GM21717 (cell line): ENCODE results near the gene MRPL4.
"Not testable (repeated sequence)": the region's sequence is repeated elsewhere in the genome, so short reads cannot be mapped to it uniquely, and the experiment has no call there.

Source experiments
- ATAC-seq: cut with Tn5 transposase; IDR thresholded peaks from one replicate; pipeline ENCODE4 v1.9.1; 2021; ENCODE audit warnings: mild to moderate bottlenecking, moderate library complexity; ENCODE audit not compliant: unreplicated experiment

Gene MRPL4

DNA sequence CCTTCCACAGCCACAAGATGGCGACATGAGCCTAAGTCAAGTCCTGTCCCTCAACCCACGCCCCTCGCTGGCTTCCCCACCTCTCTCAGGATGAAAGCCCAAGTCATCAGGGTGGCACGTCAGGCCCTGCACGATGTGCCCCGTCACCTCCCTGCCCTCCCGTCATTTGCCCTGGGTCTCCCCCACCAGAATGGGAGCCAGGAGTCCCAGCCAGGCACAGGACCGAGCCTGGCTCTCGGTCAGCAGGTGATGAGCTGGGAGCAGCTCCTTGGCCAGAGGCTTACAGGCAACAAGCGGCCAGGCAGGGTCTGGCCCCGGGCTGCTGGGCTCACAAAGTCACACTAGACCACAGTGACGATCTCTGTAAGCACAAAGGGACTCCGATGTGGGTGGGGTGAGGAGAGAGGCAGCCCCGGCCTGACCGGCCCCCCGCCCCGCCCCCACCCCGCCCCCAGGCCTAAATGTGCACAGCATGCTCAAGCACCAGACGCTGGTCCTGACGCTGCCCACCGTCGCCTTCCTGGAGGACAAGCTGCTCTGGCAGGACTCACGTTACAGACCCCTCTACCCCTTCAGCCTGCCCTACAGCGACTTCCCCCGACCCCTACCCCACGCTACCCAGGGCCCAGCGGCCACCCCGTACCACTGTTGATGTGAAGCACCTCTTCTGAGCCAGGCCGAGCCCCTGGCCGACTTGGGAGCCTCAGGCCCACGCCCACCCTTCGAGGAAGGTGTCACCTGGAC is 7.3 kb downstream of the MRPL4 start:
- ATAC-seq, result no peak

DNA sequence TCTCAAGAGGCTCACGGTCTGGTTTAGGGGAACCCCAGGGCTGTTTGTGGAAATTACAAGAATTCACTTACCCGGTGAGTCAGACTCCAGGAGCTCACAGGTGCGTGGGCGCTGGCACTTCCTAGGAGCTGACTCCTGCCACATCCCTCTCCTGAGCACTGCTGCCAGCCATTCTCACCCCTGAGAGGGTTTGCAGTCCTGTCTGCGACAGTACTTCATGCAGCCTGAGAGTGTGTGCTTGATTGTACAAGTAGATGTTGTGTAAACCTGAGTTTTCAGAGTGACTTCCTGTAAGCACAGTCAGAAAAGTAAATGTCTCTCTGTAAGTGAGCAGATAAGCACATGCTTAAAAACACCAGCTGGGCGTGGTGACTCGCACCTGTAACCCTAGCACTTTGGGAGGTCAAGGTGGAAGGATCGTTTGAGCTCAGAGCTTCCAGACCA is 8.1 kb downstream of the MRPL4 start:
- ATAC-seq, result no peak

DNA sequence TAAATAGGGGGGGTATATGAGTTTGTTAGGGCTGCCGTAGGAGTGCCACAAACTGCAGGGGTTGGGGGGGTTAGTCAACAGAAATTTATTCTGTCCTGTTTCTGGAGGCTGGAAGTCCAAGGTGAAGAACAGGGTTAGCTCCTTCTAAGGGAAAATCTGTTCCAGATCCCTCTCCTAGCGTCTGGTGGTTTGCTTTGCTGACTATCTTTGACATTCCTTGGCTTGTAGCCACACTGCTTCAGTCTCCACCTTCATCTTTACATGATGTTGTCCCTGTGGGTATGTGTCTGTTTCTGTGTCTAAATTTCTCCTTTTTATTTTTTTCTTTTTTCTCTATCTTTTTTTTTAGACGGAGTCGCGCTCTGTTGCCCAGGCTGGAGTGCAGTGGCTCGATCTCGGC is 10.8 kb downstream of the MRPL4 start:
- no peak for ATAC-seq

DNA sequence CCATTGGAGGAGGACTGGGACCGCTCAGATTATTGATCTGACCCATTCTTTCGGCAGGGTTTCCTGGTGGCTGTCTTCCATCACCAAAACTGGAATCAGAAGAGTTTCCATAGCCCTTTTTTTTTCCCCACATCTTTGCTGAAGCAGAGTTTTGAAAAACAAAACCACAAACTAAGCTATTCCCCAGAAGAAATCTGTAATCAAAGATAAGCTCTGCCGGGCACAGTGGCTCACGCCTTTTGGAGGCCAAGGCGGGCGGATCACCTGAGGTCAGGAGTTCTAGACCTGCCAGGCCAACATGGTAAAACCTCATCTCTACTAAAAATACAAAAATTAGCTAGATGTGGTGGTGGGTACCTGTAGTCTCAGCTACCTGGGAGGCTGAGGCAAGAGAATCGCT is 14.7 kb downstream of the MRPL4 start:
- no peak for ATAC-seq

DNA sequence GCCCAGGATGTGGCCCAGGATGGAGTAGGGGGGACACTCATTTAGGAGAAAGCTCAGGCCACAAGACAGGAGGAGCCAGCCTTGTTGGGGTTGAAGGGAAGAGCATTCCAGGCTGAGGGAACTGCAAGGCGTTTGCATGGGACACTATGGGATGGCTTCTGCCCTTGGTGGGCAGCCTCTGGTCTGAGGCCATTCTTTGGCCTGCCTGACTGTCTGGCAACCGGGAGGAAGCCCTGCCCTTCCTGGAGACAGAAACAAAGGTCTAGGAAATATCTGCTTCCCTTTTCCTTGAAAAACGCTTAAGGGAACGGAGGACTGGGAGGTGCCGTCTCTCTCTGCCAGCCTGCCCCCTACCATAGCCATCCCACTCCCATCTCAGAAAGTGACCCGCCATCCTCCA is 16.1 kb downstream of the MRPL4 start:
- no peak for ATAC-seq

DNA sequence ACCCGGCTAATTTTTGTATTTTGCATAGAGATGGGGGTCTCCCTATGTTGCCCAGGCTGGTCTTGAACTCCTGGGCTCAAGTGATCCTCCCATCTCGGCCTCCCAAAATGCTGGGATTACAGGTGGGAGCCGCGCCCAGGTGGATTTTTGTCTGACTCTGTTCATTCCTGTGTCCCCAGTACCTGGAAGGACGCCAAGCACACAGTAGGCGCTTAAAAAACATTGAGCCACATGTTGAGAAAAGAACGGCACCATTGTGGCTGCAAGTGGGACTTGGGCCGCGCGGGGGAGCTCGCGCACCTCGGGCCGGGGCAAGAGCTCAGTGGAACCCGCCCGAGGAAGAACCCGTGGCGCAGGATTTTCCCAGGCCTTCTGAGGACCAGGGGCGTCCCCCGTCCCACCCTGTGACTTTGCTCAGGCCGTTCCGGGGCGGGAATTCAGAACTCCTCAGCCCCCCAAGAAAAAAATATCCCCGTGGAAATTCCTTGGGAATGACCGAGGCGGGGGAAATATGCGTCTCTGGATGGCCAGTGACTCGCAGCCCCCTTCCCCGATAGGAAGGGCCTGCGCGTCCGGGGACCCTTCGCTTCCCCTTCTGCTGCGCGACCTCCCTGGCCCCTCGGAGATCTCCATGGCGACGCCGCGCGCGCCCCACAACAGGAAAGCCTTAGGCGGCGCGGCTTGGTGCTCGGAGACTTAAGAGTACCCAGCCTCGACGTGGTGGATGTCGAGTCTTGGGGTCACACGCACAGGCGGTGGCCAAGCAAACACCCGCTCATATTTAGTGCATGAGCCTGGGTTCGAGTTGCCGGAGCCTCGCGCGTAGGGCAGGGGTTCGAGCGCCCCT is 17.5 kb downstream of the MRPL4 start:
- peak; percentile 34 for ATAC-seq

DNA sequence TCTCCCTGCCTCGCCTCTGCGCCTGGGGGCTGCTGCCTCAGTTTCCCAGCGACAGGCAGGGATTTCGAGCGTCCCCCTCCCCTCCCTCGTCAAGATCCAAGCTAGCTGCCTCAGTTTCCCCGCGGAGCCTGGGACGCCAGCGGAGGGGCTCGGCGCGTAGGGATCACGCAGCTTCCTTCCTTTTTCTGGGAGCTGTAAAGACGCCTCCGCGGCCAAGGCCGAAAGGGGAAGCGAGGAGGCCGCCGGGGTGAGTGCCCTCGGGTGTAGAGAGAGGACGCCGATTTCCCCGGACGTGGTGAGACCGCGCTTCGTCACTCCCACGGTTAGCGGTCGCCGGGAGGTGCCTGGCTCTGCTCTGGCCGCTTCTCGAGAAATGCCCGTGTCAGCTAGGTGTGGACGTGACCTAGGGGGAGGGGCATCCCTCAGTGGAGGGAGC is 18.2 kb downstream of the MRPL4 start:
- peak; percentile 33 for ATAC-seq

DNA sequence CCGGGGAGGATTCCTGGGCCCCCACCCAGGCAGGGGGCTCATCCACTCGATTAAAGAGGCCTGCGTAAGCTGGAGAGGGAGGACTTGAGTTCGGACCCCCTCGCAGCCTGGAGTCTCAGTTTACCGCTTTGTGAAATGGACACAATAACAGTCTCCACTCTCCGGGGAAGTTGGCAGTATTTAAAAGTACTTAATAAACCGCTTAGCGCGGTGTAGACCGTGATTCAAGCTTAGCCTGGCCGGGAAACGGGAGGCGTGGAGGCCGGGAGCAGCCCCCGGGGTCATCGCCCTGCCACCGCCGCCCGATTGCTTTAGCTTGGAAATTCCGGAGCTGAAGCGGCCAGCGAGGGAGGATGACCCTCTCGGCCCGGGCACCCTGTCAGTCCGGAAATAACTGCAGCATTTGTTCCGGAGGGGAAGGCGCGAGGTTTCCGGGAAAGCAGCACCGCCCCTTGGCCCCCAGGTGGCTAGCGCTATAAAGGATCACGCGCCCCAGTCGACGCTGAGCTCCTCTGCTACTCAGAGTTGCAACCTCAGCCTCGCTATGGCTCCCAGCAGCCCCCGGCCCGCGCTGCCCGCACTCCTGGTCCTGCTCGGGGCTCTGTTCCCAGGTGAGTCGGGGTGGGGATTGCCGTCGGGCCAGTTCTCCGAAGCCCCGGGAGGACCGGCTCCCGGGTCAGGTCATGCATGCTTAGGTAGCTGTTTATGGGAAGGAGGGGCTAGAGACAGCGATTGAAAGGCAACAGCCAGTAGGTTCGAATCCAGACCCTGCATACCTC is 18.8 kb downstream of the MRPL4 start, which contains the start of gene ICAM1:
Gene ICAM1, plus strand, starts transcription at position 505 of the 779 bp plus-strand sequence. Its CDS starts 40 bp downstream, at position 545.
- ATAC-seq, result peak; percentile 31

DNA sequence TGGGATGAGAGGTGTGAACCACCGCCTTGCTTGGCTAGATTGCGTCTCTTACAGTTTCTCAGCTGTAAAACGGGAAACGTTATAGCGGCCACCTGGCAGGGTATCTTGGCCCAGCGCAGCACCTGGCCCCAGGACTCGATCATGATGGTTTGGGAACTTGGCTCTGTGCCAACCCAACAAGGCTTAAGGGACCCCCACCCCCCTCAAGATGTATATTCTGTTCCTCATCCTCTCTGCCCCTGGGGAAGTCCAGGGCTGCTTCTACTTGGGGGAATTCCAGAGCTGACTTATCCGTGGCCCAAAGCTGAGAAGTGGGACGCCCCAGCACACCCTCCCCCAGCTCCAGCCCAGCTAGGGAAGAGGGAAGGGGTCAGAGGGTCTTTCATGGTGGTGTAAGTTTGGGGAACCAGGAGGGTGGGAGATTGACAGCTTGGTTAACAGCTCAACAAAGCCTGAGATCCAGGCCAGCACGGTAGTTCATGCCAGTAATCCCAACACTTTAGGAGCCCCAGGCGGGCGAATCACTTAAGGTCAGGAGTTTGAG is 19.6 kb downstream of the MRPL4 start:
- ATAC-seq, result peak; percentile 20

DNA sequence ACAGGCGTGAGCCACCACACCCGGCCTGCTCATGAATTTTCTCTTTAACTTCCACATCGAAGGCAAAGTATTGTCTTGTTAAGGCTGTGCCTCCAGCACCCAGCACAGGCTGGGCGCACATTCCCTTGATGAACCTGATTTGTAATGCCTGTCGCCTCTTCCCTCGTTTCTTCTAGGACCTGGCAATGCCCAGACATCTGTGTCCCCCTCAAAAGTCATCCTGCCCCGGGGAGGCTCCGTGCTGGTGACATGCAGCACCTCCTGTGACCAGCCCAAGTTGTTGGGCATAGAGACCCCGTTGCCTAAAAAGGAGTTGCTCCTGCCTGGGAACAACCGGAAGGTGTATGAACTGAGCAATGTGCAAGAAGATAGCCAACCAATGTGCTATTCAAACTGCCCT is 22.6 kb downstream of the MRPL4 start:
- no peak for ATAC-seq

DNA sequence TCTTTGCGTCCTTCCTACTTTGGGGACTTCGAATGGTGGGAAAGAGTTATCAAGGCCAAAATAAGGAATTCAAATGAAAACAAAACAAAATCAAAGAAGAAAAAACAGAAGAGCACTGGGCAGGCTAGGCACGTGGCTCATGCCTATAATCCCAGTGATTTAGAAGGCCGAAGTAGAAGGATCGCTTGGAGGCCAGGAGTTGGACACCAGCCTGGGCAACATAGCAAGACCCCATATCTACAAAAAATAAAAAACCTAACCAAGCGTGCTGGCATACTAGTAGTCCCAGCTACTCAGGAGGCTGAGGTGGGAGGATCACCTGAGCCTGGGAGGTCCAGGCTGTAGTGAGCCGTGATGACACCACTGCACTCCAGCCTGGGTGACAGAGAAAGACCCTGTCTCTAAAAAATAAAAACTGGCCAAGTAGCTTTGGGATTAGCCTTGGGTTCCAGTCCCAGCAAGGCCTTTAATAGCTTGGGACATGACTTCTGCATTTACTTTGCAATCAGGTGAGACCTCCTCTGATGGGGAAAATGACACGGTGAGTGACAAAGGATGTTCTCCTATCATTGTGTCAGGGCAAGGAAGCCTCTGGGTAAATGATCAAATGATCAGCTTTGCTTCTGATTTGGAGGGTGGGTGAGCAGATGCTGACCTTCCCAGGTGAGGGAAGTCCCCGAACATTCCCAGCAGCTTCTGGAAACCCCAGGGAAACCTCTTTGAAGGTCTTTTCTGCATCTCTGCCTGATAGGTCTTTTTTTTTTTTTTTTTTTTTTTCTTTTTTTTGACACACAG is 26.0 kb downstream of the MRPL4 start:
- ATAC-seq, result no peak

DNA sequence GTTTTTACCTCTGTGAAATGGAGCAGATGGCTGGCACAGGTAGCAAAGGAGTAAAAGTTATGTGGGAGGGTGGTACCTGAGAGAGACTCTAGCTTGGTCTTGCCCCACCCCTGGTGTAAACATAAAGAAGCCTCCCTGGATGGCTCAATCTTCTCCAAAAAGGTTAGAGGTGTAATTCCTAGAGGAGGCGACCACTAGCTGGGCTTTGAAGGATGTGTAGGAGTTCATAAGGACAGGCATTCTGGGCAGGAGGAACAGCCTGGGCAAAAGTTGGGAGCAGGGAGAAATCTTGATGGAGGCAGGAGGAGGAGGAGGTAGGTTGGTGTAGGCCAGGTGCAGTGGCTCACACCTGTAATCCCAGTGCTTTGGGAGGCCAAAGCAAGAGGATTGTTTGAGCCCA is 26.9 kb downstream of the MRPL4 start:
- no peak for ATAC-seq

DNA sequence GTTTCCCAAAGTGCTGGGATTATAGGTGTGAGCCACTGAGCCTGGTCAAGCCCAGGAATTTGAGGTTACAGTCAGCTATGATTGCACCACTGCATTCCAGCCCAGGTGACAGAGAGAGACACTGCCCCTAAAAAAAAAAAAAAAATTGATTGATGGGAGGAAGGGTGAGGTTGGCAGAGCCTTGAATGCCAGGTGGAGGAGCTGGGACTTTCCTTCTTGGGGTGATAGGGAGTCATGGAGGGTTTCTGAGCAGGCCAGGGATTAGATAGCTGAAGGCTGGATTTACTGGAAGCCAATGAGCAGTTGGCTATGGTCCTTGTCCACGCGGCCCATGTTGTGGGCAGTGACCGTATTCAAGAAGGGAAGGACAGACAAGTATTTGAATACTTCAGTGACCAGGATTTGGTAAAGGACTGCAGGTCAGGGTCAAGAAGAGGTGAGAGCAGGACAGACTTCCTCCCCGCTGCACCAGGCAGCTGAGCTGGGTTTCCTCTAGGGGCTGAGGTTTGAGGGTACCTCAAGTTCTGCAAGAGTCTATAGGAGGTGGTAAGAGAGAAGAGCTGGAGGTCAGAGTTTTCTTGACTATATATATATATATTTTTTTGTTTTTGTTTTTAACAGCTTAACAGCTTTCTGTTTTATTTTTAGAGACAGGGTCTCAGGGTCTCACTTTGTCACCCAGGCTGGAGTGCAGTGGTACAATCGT is 27.9 kb downstream of the MRPL4 start:
- no peak for ATAC-seq

DNA sequence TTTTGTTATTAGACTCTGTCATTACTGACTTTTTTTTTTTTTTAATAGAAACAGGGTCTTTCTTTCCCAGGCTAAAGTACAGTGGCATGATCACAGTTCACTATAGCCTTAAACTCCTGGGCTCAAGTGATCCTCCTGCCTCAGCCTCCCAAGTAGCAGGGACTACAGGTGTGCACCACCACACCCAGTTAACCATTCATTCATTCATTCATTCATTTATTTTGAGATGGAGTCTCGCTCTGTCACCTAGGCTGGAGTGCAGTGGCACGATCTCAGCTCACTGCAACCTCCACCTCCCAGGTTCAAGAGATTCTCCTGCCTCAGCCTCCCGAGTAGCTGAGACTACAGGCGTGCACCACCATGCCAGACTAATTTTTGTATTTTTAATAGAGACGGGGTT is 30.0 kb downstream of the MRPL4 start:
- ATAC-seq, result not testable (repeated sequence)

DNA sequence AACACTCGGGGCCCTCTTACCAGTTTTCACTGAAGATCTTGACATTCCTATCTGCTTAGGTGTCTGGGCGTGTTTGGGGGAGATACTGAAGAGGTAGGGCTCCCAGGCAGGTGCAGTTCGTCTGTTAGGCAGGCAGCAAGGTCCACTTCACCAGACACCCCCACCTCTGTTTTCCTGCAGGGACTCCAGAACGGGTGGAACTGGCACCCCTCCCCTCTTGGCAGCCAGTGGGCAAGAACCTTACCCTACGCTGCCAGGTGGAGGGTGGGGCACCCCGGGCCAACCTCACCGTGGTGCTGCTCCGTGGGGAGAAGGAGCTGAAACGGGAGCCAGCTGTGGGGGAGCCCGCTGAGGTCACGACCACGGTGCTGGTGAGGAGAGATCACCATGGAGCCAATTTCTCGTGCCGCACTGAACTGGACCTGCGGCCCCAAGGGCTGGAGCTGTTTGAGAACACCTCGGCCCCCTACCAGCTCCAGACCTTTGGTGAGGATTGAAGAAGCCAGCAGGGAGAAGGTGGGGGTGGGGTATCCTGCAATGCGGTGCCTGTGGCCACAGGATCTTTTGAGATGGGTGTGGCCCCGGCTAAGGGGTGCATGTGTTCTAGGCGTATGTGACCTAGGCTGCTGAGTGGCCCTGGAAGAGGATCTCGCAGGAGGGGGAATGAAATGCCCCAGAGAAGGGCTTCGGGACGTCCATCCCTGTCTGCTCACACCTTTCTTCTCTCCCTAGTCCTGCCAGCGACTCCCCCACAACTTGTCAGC is 31.5 kb downstream of the MRPL4 start:
- ATAC-seq, result no peak

DNA sequence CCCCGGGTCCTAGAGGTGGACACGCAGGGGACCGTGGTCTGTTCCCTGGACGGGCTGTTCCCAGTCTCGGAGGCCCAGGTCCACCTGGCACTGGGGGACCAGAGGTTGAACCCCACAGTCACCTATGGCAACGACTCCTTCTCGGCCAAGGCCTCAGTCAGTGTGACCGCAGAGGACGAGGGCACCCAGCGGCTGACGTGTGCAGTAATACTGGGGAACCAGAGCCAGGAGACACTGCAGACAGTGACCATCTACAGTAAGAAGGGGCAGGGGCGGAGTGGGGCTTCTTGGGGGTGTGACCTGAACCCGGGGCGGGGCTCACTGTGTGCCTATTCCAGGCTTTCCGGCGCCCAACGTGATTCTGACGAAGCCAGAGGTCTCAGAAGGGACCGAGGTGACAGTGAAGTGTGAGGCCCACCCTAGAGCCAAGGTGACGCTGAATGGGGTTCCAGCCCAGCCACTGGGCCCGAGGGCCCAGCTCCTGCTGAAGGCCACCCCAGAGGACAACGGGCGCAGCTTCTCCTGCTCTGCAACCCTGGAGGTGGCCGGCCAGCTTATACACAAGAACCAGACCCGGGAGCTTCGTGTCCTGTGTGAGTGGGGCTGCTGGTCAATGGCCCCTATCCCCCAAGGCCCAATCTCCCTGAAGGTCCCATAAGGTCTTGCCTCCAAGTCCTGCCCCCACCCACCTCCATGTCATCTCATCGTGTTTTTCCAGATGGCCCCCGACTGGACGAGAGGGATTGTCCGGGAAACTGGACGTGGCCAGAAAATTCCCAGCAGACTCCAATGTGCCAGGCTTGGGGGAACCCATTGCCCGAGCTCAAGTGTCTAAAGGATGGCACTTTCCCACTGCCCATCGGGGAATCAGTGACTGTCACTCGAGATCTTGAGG is 32.3 kb downstream of the MRPL4 start:
- ATAC-seq, result no peak

DNA sequence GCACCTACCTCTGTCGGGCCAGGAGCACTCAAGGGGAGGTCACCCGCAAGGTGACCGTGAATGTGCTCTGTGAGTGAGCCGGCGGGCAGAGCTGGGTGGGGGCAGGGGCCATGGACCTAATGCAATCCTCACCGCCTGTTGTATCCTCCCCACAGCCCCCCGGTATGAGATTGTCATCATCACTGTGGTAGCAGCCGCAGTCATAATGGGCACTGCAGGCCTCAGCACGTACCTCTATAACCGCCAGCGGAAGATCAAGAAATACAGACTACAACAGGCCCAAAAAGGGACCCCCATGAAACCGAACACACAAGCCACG is 32.9 kb downstream of the MRPL4 start:
- ATAC-seq, result no peak

DNA sequence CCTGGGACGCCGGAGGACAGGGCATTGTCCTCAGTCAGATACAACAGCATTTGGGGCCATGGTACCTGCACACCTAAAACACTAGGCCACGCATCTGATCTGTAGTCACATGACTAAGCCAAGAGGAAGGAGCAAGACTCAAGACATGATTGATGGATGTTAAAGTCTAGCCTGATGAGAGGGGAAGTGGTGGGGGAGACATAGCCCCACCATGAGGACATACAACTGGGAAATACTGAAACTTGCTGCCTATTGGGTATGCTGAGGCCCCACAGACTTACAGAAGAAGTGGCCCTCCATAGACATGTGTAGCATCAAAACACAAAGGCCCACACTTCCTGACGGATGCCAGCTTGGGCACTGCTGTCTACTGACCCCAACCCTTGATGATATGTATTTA is 33.4 kb downstream of the MRPL4 start:
- ATAC-seq, result no peak
